HG02981 (cell line): ENCODE results near the gene RWDD3.

Source experiments
- ATAC-seq: cut with Tn5 transposase; IDR thresholded peaks from one replicate; pipeline ENCODE4 v1.9.1; 2021; ENCODE audit warnings: mild to moderate bottlenecking, moderate library complexity; ENCODE audit not compliant: unreplicated experiment

Gene RWDD3, protein sequence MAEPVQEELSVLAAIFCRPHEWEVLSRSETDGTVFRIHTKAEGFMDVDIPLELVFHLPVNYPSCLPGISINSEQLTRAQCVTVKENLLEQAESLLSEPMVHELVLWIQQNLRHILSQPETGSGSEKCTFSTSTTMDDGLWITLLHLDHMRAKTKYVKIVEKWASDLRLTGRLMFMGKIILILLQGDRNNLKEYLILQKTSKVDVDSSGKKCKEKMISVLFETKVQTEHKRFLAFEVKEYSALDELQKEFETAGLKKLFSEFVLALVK

DNA sequence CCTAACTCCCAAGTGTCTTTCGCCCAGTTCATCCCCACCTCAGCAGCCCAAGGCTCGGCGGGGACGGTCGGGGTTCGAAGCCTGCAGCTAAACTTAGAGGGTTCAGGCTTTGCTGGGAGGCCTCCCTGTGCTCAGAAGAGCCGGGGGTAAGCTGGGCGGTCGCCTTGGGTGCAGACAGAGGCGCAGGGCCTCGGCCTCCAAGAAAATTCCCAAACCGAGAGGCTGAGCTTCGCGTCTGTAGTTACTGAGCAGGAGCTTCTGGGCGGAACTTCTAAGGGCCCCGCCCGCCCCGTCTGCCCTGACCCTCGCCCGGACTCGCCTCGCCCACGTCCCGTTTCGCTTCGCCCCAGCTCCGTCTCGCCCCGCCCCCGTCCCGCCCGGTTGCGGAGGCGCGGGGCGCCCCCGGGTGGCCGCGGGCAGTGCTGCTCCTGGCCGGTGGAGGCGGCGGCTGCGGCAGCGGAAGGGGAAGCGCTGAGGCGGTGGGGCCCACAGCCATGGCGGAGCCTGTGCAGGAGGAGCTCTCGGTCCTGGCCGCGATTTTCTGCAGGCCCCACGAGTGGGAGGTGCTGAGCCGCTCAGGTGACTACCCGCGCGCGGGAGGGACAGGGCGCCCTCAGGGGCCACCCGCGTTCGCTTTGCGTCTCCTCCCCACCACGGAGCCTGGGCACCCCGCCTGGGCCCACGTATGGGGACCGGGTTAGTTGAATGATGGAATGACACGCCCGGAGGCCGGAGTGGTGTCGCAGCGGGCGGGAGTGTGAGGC lies at the start of gene RWDD3:
Gene RWDD3, plus strand, starts transcription at position 474 of the 764 bp plus-strand sequence. Its CDS starts 21 bp downstream, at position 495.
- peak; percentile 97 for ATAC-seq

DNA sequence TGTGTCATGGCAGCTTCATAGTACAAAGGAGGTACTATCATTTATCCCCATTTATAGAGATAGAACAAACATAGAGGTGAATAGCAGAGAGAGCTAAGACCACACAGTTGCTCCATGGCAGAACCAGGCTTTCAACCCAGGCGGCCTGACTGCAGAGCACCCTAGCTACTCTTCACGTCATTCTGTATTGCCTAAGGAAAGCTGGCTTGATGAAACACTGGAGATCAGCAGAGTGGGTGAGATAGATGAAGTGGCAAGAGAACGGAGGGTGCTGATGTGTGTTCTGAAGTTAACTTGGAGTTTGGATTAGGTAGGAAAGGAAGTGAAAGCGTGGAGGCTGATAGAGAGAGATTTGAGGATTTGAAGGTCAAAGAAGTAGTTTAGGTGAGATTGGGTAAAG lies 47.9 kb upstream of the RWDD3 start:
- ATAC-seq: no peak

DNA sequence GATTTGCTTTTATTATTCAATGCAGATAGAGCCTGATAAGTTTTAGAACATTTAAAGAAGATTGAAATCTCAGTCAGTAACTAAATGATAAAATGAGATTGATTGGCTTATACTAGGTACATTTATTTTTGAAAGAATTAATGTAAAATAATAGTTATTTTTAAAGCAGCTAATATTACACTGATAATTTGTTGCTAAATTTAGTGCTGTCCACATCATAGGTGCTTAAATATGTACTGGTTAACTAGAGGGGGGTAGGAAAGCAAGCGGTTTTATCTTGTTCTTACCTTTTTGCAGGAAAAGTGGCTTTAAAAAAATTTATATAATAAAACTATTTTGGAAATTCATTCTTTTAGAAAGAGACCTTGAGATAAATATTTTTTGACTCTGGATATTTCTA lies 40.4 kb upstream of the RWDD3 start:
- no peak for ATAC-seq

DNA sequence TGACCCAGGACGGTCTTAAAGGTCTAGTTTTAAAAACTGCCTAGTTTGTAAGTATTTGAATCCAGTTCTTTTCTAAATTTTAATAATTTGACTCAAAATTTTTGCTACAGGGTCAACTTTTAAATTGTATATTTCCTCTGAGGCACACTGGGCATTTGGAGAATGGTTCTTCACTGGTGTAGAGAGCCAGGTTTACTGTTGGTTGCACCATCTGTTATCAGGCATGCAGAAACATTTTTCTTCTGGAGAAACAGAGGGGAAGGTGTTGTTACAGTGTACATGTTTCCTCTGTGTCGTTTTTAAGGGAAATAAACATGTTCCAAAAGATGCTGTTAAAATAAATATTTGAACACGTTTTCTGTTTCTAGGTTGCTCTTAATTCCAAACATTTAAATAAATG lies 39.0 kb upstream of the RWDD3 start:
- ATAC-seq: no peak

DNA sequence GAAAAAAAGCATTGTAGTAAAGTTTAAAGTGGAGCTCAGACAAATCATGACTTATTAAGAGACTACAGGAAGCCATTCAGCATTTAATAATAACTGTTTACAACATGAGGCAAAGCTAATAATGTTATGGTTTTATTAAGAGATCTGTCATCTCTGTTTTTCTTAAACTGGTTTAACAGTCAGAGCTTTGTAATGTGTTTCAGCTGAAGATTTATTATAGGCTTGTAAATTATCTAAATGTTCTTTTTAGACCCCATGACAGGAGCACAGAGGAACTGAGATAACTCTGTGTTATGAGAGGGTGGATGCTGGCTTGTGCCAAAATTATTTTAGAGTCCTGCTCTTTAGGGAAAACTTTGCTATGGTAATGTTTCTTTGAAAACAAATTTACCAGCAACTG lies 38.0 kb upstream of the RWDD3 start:
- no peak for ATAC-seq

DNA sequence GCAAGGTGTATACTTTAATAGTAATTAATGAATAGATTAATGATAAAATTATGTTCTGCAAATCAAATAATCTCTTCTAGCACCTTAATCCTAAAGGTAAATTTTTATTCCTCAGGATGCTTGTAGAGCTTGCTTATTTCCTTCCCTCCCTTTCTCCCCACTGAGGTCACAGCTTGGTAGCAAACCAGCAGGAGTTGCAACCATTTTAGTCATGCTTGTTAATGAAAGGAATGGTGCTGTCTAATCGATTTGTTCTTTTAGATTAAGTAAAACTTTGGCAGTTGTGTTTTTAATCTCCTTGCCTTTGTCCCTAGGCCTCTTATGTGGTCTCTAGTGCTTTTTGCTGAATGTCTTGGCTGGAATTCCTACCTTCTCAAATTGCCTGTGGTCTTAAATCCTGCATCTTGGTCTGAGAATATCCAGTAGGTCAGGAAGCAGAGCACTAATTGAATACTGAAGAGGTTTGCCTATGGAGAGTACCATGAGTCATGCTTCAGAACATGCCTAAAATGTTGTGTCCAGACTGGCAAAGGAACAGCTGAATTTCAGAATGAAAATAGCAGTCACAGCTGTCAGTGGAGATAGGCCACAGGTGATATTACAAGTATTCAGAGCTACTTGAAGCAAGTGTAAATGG lies 36.3 kb upstream of the RWDD3 start:
- ATAC-seq: no peak

DNA sequence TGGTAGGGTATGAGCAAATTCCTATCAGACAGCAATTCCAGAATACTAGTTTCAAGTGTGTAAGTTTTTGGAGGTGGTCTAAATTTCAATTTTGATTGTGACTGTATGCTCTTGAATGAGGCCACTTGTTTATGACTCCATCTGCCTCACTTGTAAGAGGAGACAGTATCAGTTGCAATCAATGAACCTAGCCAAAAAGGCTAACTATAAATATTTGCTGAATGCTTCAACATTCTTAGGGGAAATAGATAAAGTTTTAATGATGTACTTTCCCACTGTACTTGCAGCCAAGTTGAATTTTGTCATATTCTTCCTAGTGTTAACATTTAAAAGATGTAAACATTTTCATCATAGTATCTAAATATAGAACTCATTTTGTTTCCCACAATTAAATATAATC lies 32.1 kb upstream of the RWDD3 start:
- no peak for ATAC-seq

DNA sequence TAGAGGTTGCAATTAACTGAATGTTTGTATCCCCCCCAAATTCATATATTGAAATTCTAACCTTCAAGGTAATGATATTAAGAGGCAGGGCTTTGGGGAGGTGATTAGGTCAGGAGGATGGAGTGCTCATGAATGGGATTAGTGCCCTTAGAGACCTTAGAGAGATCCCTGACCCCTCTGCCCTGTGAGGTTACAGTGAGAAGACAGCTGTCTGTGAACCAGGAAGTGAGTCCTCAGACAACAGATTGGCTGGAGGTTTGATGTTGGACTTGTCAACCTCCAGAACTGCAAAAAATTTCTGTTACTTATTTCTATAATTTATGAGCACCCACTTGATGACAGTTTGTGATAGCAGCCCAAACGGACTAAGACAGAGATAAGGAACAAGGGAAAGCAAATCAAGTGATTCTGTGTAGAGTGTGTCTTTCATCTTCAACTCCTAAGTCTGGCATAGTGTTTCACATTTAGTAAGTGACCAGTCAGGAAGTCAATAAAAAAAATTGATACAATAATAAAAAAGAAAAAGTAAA lies 30.0 kb upstream of the RWDD3 start:
- no peak for ATAC-seq

DNA sequence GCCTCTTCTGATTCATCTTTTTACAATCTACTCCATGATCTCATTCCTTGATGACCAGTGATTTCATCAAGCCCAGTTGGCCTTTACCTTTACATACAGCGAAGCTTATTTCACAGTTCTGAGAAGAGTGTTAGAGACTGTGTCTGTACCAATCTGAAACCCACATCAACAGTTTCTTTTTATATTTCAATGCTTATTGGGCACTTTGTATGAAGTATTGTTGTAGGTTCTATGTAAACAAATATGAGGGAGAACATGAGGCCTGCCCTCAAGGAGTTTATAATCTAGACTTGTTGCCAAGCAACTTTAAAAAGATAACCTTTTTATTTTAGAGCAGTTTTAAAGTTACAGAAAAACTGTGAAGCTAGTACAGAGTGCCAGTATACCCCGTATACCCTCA lies 27.5 kb upstream of the RWDD3 start:
- no peak for ATAC-seq

DNA sequence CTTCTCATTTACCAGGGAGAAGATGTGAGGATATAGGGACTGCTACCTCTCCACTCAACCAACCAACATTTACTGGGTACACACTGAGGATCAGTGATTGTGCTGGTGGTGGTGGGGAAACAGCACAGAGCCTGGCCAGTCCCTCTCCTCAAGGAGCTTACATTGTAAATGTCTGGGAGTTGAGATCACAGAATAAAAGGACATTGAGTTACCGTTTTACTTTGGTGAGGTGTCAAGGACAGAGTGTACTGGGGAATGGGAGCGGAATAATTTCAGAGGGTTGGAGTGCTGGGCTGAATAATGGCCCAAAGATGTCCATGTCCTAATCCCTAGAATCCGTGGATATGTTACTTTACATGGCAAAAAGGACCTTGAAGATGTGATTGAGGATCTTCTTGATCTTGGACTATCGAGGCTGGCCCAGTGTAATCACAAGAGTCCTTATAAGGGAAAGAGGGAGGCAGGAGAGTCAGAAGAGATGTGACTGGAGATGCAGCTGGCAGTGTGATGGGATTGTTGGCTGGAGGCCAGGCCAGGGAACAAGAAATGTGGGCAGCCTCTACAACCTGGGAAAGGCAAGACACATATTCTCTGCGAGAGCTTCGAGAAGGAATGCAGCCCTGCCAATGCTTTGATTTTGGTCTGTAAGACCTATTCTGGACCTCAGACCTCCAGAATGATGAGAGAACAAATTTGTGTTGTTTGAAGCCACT lies 26.6 kb upstream of the RWDD3 start:
- no peak for ATAC-seq

DNA sequence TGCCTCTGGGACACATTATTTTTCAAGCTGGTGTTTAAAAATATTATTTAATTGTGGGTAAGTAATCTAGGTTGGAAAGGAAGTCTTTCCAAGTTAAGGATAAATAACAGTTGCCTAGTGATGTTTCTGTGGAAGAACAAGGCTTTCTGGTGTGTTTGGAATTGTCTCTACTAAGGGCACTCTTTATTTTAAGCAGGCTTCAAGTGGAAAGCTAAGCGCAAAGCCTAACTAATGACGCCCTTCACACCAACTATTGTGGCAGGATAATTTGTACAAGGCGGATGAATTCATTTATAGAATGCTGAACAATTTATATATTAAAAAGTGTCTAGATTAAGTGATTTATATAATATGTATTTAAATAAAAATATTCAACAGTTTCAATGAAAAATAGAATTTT lies 25.1 kb upstream of the RWDD3 start:
- no peak for ATAC-seq

DNA sequence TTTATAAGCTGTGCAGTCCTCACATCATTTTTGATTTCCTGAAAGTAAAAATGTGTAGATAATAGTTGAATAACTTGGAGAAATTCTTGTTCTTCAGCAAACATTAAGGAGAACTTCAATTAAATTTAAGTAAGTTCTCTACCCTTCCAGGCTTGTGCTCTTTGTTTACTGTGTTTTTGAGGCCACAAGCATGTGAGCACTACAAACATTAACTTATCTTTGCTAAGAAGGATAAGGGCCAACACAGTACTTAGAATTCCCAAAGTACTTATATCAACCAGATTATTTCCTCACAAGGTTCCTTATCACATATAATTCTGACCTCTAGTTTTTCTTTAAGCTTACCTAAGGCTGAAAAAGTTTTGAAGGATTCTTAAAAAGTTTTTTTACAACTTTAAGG lies 24.7 kb upstream of the RWDD3 start:
- ATAC-seq: no peak

DNA sequence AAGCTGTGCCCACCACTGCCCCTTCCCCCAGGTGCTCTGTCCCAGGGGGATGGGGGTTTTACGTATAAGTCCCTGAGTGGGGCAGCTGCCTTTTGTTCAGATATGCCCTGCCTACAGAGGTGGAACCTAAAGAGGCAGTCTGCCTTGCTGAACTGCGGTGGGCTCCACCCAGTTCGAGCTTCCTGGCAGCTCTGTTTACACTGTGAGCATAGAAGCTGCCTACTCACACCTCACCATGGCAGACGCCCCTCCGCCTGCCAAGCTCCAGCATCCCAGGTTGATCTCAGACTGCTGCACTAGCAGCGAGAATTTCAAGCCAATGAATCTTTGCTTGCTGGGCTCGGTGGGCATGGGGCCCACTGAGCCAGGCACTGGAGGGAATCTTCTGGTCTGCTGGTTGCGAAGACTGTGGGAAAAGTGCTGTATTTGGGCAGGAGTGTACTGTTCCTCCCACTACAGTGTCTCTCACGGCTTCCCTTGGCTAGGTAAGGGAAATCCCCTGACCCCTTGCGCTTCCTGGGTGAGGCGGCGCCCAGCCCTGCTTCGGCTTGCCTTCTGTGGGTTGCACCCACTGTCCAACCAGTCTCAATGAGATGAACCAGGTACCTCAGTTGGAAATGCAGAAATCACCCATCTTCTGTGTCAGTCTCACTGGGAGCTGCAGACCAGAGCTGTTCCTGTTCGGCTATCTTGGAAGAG lies 17.6 kb upstream of the RWDD3 start:
- no peak for ATAC-seq

DNA sequence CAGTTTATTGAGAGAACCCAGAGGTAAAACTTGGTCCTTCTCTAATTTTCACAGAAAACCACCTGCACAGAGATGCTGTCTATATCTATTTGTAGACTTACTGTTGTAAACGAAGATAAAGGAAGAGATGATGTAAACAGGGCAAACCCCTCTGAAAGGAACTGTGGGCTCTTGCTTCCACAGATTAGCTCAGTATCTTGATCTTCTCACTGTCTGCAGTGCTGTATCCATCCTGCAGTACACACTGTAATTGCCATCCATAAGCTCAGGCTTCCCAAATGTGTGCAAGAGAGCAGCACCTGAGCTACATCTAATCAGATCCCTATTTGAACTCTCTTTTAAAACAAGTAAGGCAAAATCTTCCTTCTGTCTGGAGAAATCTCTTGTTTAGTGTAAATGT lies 16.6 kb upstream of the RWDD3 start:
- ATAC-seq: no peak

DNA sequence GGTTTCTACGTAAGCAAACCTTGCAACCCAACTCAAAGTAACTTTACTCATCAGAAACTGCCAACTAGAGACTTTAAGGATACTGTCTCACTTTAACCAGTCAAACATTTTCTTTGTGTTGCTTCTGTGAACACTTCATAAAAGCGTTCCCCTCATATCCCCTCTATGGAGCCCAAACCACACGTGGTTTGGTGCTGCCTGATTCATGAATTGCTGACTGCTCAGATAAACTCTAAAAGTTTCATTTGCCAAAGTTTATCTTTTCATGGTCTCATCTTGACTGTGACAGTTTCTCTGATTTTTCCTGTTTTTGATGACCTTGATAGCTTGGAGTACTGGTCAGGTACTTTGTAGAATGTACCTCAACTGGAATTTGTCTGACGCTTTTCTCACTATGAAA lies 14.6 kb upstream of the RWDD3 start:
- ATAC-seq: no peak

DNA sequence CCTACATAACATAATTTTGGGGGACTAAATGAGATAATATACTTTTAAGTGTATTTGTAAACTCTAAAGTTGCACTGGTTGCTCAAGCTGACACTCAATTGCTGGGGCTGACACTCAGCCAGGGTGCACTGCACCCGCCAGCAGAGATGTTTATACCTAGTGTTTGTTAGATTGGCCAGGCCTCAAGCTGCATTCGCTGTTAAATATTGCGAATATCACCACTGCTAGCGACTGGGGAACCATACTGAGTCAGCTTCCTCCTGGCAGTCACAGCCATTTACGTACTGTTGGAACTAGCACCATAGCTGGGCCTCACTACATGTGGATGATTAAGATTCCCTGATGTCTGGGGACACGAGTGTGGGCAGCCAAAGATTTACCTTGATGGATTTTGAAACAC lies 12.7 kb upstream of the RWDD3 start:
- no peak for ATAC-seq

DNA sequence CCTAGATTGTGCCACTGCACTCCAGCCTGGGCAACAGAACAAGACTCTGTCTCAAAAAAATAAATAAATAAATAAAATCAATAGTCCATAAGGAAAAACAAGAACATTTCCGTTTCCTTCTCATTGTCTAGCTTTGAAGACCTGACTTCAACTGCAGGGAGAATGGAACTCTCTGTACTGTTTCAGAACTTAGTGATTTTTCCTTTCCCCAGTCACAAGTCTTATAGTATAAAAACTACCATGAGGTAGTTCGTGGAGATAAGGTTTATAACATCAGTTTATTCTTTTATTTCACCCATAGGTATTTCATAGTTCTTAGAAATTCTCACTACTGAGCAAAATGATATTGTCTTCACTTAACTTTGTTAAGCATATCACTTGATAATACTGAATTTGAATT lies 11.4 kb upstream of the RWDD3 start:
- no peak for ATAC-seq

DNA sequence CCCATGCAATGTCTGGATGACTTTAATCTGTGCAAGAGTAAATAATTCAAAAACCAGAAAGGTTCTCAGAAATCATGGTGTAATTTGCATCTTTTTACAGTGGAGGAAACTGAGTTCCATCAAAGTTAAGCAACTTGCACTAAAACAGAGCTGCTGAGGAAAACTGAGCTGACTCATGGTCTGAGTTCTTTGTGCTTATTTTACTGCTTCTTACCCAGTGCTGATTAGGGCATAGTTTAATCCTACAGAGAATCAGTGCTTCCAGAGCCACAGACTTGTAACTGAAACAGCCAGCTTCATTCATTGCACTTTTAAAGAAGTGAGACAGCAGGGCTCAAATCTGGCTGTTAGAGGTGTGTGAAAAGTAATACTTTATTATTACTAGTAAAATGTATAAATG lies 10.9 kb upstream of the RWDD3 start:
- ATAC-seq: no peak

DNA sequence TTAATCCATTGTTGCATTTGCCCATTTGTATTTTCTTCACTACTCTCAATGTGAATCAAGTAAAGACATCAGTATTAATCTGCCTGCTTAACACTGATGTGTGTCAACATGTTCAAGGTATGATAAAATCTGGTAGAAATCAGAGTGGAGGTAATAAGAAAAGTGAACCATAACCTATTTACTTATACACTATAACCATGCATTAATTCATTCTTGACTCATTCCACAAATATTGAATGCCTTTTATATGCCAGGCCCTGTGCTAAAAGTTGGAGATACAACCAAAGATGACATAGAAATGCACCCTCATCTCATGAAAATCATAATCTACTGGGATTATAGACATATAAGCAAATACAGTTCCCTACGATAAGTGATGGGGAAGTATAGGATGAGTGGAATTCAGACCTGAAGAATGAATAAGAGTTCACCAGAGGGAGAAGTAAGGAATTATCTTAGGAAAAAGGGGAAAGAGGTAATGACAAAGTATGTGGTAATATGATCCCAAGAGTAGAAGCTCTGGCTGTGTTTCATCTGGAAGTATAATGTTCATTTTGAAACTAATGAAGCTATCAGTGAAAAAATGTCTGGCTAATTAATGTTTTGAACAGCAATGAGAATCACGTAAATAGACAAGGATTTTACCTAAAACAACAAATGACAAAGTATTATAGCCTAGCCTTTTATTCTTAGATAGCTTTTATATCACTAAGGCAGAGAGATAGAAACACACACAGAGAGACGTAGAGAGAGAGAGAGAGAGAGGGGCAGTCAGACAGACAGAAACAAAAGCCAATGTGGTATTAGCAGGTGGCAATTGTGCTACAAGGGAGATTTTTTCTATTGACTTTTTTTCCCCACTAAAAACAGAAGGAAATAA lies 7.0 kb upstream of the RWDD3 start:
- ATAC-seq: no peak

DNA sequence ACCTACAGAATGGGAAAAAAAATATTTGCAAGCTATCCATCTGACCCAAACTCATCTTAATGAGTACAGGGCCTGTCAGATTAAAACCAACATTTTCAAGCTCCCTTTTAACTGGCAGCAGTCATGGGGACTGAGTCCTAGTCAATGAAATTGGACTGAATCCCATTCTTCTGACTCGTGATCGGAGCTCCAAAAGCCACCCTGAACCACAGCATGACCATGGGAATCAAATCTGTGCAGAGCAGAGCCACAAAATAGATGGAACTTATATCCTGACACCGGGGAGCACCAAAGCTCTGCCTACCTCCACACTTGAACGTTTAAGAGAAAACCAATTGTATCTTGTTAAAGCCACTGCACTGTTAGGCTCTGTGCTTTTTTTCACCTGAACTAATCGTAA lies 5.0 kb upstream of the RWDD3 start:
- no peak for ATAC-seq
